ENCODE measurements around the gene EGF. TPM values are rescaled to one million over a fixed set of nuclear protein-coding genes. Genes with fewer than 3 reads are reported as not detected.
A peak's percentile ranks its signal among the peaks of the same experiment; 100 is the strongest.

Gene EGF
- total RNA-seq, 3 donors from 2014 or later, result 12.5 to 15.5 TPM; not detected in 1

- Histone ChIP-seq H3K36me3 (no peaks in the 10 kb centered on the region), H3K27me3 (no peaks in the 10 kb centered on the region), H3K4me1 (no peaks in the 10 kb centered on the region), H3K9me3 (no peaks in the 10 kb centered on the region), H3K27ac (no peak overlapping the region), H3K4me3 (no peak overlapping the region)
- DNase-seq (ENCODE audit: low spot score in 2 of 2), result no peak
- no peak for TF ChIP-seq POLR2AphosphoS5 (IDR thresholded peaks at IDR 0.05)
- TF ChIP-seq CTCF (IDR thresholded peaks at IDR 0.05), result no peak
- no peak for TF ChIP-seq POLR2A (IDR thresholded peaks at IDR 0.05)
- intact Hi-C loops (cut with DNase I; ENCODE audit: low total_unique reads), result no loop called here
Observed at GRCh38 chr4:109999585-109999912, 86.9 kb downstream of the EGF start.

- no peaks in the 10 kb centered on the region for H3K9me3 ChIP-seq
- no peaks in the 10 kb centered on the region for H3K36me3 ChIP-seq
- H3K4me1 ChIP-seq, result no peaks in the 10 kb centered on the region
- no peaks in the 10 kb centered on the region for H3K27me3 ChIP-seq
- intact Hi-C loops (cut with DNase I; ENCODE audit: low total_unique reads), result no loop called here
- no peak for TF ChIP-seq CTCF (IDR thresholded peaks at IDR 0.05)
- TF ChIP-seq POLR2A (IDR thresholded peaks at IDR 0.05), result no peak
- TF ChIP-seq POLR2AphosphoS5 (IDR thresholded peaks at IDR 0.05), result no peak
- no peak overlapping the region for H3K27ac ChIP-seq
- H3K4me3 ChIP-seq, result no peak overlapping the region
- DNase-seq (ENCODE audit: low spot score in 2 of 2), result no peak
Observed at GRCh38 chr4:110002326-110002725, 89.6 kb downstream of the EGF start.

GRCh38 chr4:110003401-110004187, 90.9 kb downstream of the EGF start:
- DNase-seq (ENCODE audit: low spot score in 2 of 2), result no peak
- intact Hi-C loops (cut with DNase I; ENCODE audit: low total_unique reads), result no loop called here
- TF ChIP-seq POLR2A (IDR thresholded peaks at IDR 0.05), result no peak
- no peak for TF ChIP-seq POLR2AphosphoS5 (IDR thresholded peaks at IDR 0.05)
- no peak for TF ChIP-seq CTCF (IDR thresholded peaks at IDR 0.05)

GRCh38 chr4:110004556-110004955, 91.9 kb downstream of the EGF start:
- TF ChIP-seq POLR2A (IDR thresholded peaks at IDR 0.05) (no peak), CTCF (IDR thresholded peaks at IDR 0.05) (no peak), POLR2AphosphoS5 (IDR thresholded peaks at IDR 0.05) (no peak)
- Histone ChIP-seq H3K4me1 (no peaks in the 10 kb centered on the region), H3K27ac (no peak overlapping the region), H3K4me3 (no peak overlapping the region), H3K36me3 (no peaks in the 10 kb centered on the region), H3K9me3 (no peaks in the 10 kb centered on the region), H3K27me3 (no peaks in the 10 kb centered on the region)
- intact Hi-C loops (cut with DNase I; ENCODE audit: low total_unique reads), result no loop called here
- no peak for DNase-seq (ENCODE audit: low spot score in 2 of 2)

More at GRCh38 chr4:110003401-110004187, 90.9 kb downstream of the EGF start:
- Histone ChIP-seq H3K27ac (no peak overlapping the region), H3K4me3 (no peak overlapping the region), H3K36me3 (no peaks in the 10 kb centered on the region), H3K27me3 (no peaks in the 10 kb centered on the region), H3K4me1 (no peaks in the 10 kb centered on the region), H3K9me3 (no peaks in the 10 kb centered on the region)

GRCh38 chr4:110005461-110006056, 92.9 kb downstream of the EGF start:
- DNase-seq (ENCODE audit: low spot score in 2 of 2), result no peak
- Histone ChIP-seq H3K9me3 (no peaks in the 10 kb centered on the region), H3K36me3 (no peaks in the 10 kb centered on the region), H3K4me1 (no peaks in the 10 kb centered on the region), H3K27me3 (no peaks in the 10 kb centered on the region), H3K4me3 (no peak overlapping the region), H3K27ac (no peak overlapping the region)
- intact Hi-C loops (cut with DNase I; ENCODE audit: low total_unique reads), result no loop called here
- peak in 2 of 3 donors; percentile 45 to 61 for TF ChIP-seq CTCF (IDR thresholded peaks at IDR 0.05)
- no peak for TF ChIP-seq POLR2A (IDR thresholded peaks at IDR 0.05)
